HCT116 (cell line): ENCODE data around the gene ZNF652. TPM values are rescaled to one million over a fixed set of nuclear protein-coding genes. Genes with fewer than 3 reads are reported as not detected.

ENCODE experiments used
- ATAC-seq: fragments of 200-7000 bp; cut with Tn5 transposase; 2 replicates; pipeline ENCODE4 v1.9.1; 2020; ENCODE audit warnings: mild to moderate bottlenecking, moderate library complexity
- BruUV-seq: library from RNA; stranded (reverse); fragments of 400-500 nt; replicated peaks from 2 replicates; lab custom pipeline; 2021; lab: Mats Ljungman, UMichigan
- CTCF ChIA-PET: fragments of 300-600 bp; sonication (Branson Sonifier 250); formaldehyde crosslinking; loops from one replicate; lab custom pipeline; 2021; ENCODE audit warnings: antibody characterized with exemption; lab: Charles Lee
- POLR2A ChIA-PET: fragments of 300-600, 350-600 bp; sonication (Branson Sonifier 250); formaldehyde crosslinking; loops from one replicate; lab custom pipeline; 2021; ENCODE audit warnings: antibody characterized with exemption; lab: Charles Lee
- RAD21 ChIA-PET, 2 experiments: fragments of 300-600 bp; sonication (Branson Sonifier 250); formaldehyde crosslinking; loops; one replicate each; lab custom pipeline; 2023; ENCODE audit warnings: low total read pairs in 2 of 2; ENCODE audit not compliant: uncharacterized antibody in 2 of 2, unreplicated experiment in 2 of 2, low non-redundant PET in 1 of 2; lab: Charles Lee
- DNase-seq: peaks from one replicate; pipeline ENCODE4 v3.0.0-alpha.2; 2010; ENCODE audit warnings: low read depth, low spot score
- H2AFZ ChIP-seq: fragments of 200-600 bp; shearing (Covaris generic), sonication (generic); 2 replicates; pipeline ENCODE4 v1.6.1; 2017; ENCODE audit warnings: low read depth, mixed run types, mixed read lengths, antibody characterized with exemption, low read length; ENCODE audit not compliant: poor library complexity, severe bottlenecking
- H3K27ac ChIP-seq: 2 replicates; pipeline ENCODE4 v1.5.1; 2012; ENCODE audit warnings: low read depth, low read length
- H3K27me3 ChIP-seq: fragments of 200-600 bp; sonication (generic); 2 replicates; pipeline ENCODE4 v1.6.1; 2016; ENCODE audit warnings: mixed run types, low read length, mixed read lengths; ENCODE audit not compliant: insufficient read depth
- H3K36me3 ChIP-seq, 2 experiments: fragments of 200-500 bp in 1 of 2; fragments of 200-600 bp in 1 of 2; sonication (Bioruptor generic) in 1 of 2; sonication (generic) in 1 of 2; 2 replicates each; pipeline versions ENCODE4 v1.5.1 to v1.6.1; 2014 to 2016; ENCODE audit warnings: low read length in 2 of 2, inconsistent platforms in 1 of 2, mixed read lengths in 1 of 2, mixed run types in 1 of 2; ENCODE audit not compliant: insufficient read depth in 2 of 2, control insufficient read depth in 1 of 2
- H3K4me1 ChIP-seq, 2 experiments: fragments of 200-600 bp in 1 of 2; sonication (generic) in 1 of 2; 2 replicates each; pipeline versions ENCODE4 v1.5.1 to v1.6.1; 2012 to 2017; ENCODE audit warnings: low read length in 2 of 2, inconsistent platforms in 1 of 2, mild to moderate bottlenecking in 1 of 2, mixed read lengths in 1 of 2, mixed run types in 1 of 2, moderate library complexity in 1 of 2; ENCODE audit not compliant: insufficient read depth in 2 of 2, control insufficient read depth in 1 of 2
- H3K4me2 ChIP-seq: fragments of 200-600 bp; sonication (generic); 2 replicates; pipeline ENCODE4 v1.6.1; 2017; ENCODE audit warnings: mixed run types, low read length, mixed read lengths
- H3K4me3 ChIP-seq, 2 experiments: fragments of 200-600 bp in 1 of 2; sonication (generic) in 1 of 2; replicated peaks in 1 of 2; 2 replicates each; pipeline ENCODE4 v1.5.1; 2011 to 2016; ENCODE audit warnings: low read length in 2 of 2, control low read depth in 1 of 2, low read depth in 1 of 2, mild to moderate bottlenecking in 1 of 2, mixed read lengths in 1 of 2, mixed run types in 1 of 2
- H3K79me2 ChIP-seq: fragments of 200-600 bp; sonication (generic); 2 replicates; pipeline ENCODE4 v1.6.1; 2017; ENCODE audit warnings: mild to moderate bottlenecking, mixed run types, low read length, moderate library complexity, mixed read lengths; ENCODE audit not compliant: insufficient read depth
- H3K9ac ChIP-seq: fragments of 200-600 bp; sonication (generic); 2 replicates; pipeline ENCODE4 v1.6.1; 2016; ENCODE audit warnings: low read length, mixed read lengths
- H3K9me2 ChIP-seq: fragments of 200-600 bp; sonication (generic), shearing (Covaris generic); 2 replicates; pipeline ENCODE4 v1.6.1; 2017; ENCODE audit warnings: mixed run types, mild to moderate bottlenecking, moderate library complexity; ENCODE audit not compliant: insufficient read depth
- H3K9me3 ChIP-seq, 2 experiments: fragments of 200-500 bp in 1 of 2; fragments of 200-600 bp in 1 of 2; sonication (Bioruptor generic) in 1 of 2; sonication (generic) in 1 of 2; 2 replicates each; pipeline ENCODE4 v1.6.1; 2014 to 2017; ENCODE audit warnings: low read length in 2 of 2, mixed read lengths in 2 of 2, inconsistent platforms in 1 of 2, low read depth in 1 of 2, mild to moderate bottlenecking in 1 of 2, mixed run types in 1 of 2, moderate library complexity in 1 of 2; ENCODE audit not compliant: control insufficient read depth in 1 of 2, insufficient read depth in 1 of 2
- H4K20me1 ChIP-seq: fragments of 200-600 bp; sonication (generic), shearing (Covaris generic); 2 replicates; pipeline ENCODE4 v1.6.1; 2017; ENCODE audit warnings: mixed run types, mild to moderate bottlenecking, moderate library complexity; ENCODE audit not compliant: insufficient read depth
- CEBPB ChIP-seq: IDR thresholded peaks from 2 replicates; pipeline ENCODE4 v1.6.1; 2012; ENCODE audit warnings: low read depth
- EGR1 ChIP-seq: IDR thresholded peaks from 2 replicates; pipeline ENCODE4 v1.6.1; 2012; ENCODE audit warnings: low read depth
- EZH2phosphoT487 ChIP-seq: fragments of 200-600 bp; IDR thresholded peaks from 2 replicates; pipeline ENCODE4 v1.6.1; 2018; ENCODE audit warnings: antibody characterized with exemption, borderline replicate concordance
- FOSL1 ChIP-seq: IDR thresholded peaks from 2 replicates; pipeline ENCODE4 v1.6.1; 2012; ENCODE audit warnings: low read depth
- JUND ChIP-seq: IDR thresholded peaks from 2 replicates; pipeline ENCODE4 v1.6.1; 2012
- POLR2A ChIP-seq: IDR thresholded peaks from 2 replicates; pipeline ENCODE4 v1.7.0; 2011; ENCODE audit warnings: borderline replicate concordance; ENCODE audit not compliant: insufficient read depth, insufficient read length; ENCODE audit errors: extremely low read depth
- SIN3A ChIP-seq: IDR thresholded peaks from 2 replicates; pipeline ENCODE4 v1.6.1; 2012; ENCODE audit warnings: low read depth
- SRF ChIP-seq: IDR thresholded peaks from 2 replicates; pipeline ENCODE4 v1.6.1; 2012; ENCODE audit warnings: low read depth
- YY1 ChIP-seq: IDR thresholded peaks from 2 replicates; pipeline ENCODE4 v1.6.1; 2011; ENCODE audit warnings: low read length, low read depth, moderate library complexity, mild to moderate bottlenecking; ENCODE audit not compliant: insufficient replicate concordance; ENCODE audit errors: extremely low read depth
- ZFX ChIP-seq: fragments of 450-650 bp; IDR thresholded peaks from 2 replicates; pipeline ENCODE4 v1.6.1; 2017
- ZNF274 ChIP-seq: fragments of 200-500 bp; sonication (Bioruptor generic); IDR thresholded peaks from 2 replicates; pipeline ENCODE4 v1.6.1; 2014; ENCODE audit warnings: mild to moderate bottlenecking, low read depth, low read length, inconsistent platforms
- intact Hi-C: fragments of 100-400 bp; cut with micrococcal nuclease; formaldehyde crosslinking; loops from 2 replicates; pipeline ENCODE4 v1.10.0; 2022
- total RNA-seq: library from RNA; stranded (reverse); gene quantifications from one replicate; pipeline ENCODE4 v1.2.1, GENCODE V29; 2021; ENCODE audit not compliant: unreplicated experiment
- TF ChIP-seq, protein P1 (sequence below): IDR thresholded peaks from 2 replicates; pipeline ENCODE4 v1.6.1; 2012; ENCODE audit warnings: low read depth
- TF ChIP-seq, protein P2 (sequence below), 3 experiments: fragments of 200-600 bp in 1 of 3; sonication (generic) in 1 of 3; IDR thresholded peaks in 2 of 3; conservative IDR thresholded peaks in 1 of 3; 2 replicates each; pipeline ENCODE4 v1.5.1; 2012 to 2017; ENCODE audit warnings: low read depth in 2 of 3, low read length in 2 of 3, antibody characterized with exemption in 1 of 3, borderline replicate concordance in 1 of 3, control low read depth in 1 of 3, mild to moderate bottlenecking in 1 of 3, mixed read lengths in 1 of 3, mixed run types in 1 of 3, moderate library complexity in 1 of 3; ENCODE audit not compliant: insufficient read depth in 1 of 3
- TF ChIP-seq, protein P3 (sequence below): IDR thresholded peaks from 2 replicates; pipeline ENCODE4 v1.6.1; 2011; ENCODE audit warnings: mild to moderate bottlenecking, low read length, moderate library complexity; ENCODE audit not compliant: insufficient replicate concordance; ENCODE audit errors: extremely low read depth

Gene ZNF652
- total RNA-seq, 1 experiment from 2014 or later: 27.8 TPM

- TF ChIP-seq, protein P1, sequence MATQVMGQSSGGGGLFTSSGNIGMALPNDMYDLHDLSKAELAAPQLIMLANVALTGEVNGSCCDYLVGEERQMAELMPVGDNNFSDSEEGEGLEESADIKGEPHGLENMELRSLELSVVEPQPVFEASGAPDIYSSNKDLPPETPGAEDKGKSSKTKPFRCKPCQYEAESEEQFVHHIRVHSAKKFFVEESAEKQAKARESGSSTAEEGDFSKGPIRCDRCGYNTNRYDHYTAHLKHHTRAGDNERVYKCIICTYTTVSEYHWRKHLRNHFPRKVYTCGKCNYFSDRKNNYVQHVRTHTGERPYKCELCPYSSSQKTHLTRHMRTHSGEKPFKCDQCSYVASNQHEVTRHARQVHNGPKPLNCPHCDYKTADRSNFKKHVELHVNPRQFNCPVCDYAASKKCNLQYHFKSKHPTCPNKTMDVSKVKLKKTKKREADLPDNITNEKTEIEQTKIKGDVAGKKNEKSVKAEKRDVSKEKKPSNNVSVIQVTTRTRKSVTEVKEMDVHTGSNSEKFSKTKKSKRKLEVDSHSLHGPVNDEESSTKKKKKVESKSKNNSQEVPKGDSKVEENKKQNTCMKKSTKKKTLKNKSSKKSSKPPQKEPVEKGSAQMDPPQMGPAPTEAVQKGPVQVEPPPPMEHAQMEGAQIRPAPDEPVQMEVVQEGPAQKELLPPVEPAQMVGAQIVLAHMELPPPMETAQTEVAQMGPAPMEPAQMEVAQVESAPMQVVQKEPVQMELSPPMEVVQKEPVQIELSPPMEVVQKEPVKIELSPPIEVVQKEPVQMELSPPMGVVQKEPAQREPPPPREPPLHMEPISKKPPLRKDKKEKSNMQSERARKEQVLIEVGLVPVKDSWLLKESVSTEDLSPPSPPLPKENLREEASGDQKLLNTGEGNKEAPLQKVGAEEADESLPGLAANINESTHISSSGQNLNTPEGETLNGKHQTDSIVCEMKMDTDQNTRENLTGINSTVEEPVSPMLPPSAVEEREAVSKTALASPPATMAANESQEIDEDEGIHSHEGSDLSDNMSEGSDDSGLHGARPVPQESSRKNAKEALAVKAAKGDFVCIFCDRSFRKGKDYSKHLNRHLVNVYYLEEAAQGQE: no peak
- no peak for TF ChIP-seq SRF
Measured at GRCh38 chr17:49404906-49405305, 42.9 kb upstream of the ZNF652 start (continued).

- Histone ChIP-seq H3K27me3 (no peaks in the 10 kb centered on the region), H3K36me3 (peaks cover 58 to 64% of the 10 kb centered on the region in 2 experiments), H3K79me2 (peaks cover 20% of the 10 kb centered on the region; the same call in 1 of the 2 replicates), H2AFZ (no peak overlapping the region), H3K4me3 (no peak overlapping the region), H3K4me2 (no peak overlapping the region), H3K9me3 (no peaks in the 10 kb centered on the region), H3K27ac (no peak overlapping the region), H3K9me2 (no peaks in the 10 kb centered on the region), H3K4me1 (peaks cover 0 to 3% of the 10 kb centered on the region in 2 experiments; a peak in 3 of 4 replicates), H3K9ac (no peak overlapping the region), H4K20me1 (no peaks in the 10 kb centered on the region)
- DNase-seq (no peak), ATAC-seq (no peak)
- no TSS peak for BruUV-seq
- CTCF ChIA-PET: no interaction called here
- intact Hi-C loops: no loop called here
- POLR2A ChIA-PET: no interaction called here
- RAD21 ChIA-PET: no interaction called here
- TF ChIP-seq EZH2phosphoT487: no peak
- TF ChIP-seq EGR1: no peak
- no peak for TF ChIP-seq YY1
- no peak for TF ChIP-seq JUND
- TF ChIP-seq POLR2A: no peak
- TF ChIP-seq ZNF274: no peak
- TF ChIP-seq ZFX: no peak
- TF ChIP-seq, protein P1: no peak
- no peak for TF ChIP-seq SIN3A
- TF ChIP-seq FOSL1: no peak
- TF ChIP-seq, protein P2, sequence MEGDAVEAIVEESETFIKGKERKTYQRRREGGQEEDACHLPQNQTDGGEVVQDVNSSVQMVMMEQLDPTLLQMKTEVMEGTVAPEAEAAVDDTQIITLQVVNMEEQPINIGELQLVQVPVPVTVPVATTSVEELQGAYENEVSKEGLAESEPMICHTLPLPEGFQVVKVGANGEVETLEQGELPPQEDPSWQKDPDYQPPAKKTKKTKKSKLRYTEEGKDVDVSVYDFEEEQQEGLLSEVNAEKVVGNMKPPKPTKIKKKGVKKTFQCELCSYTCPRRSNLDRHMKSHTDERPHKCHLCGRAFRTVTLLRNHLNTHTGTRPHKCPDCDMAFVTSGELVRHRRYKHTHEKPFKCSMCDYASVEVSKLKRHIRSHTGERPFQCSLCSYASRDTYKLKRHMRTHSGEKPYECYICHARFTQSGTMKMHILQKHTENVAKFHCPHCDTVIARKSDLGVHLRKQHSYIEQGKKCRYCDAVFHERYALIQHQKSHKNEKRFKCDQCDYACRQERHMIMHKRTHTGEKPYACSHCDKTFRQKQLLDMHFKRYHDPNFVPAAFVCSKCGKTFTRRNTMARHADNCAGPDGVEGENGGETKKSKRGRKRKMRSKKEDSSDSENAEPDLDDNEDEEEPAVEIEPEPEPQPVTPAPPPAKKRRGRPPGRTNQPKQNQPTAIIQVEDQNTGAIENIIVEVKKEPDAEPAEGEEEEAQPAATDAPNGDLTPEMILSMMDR (IDR thresholded peaks at IDR 0.05 in 2 of 3, conservative IDR thresholded peaks at IDR 0.05 in 1 of 3; ENCODE audit: borderline replicate concordance in 1 of 3, insufficient read depth in 1 of 3, low read depth in 2 of 3, low read length in 2 of 3): no peak
- TF ChIP-seq, protein P3, sequence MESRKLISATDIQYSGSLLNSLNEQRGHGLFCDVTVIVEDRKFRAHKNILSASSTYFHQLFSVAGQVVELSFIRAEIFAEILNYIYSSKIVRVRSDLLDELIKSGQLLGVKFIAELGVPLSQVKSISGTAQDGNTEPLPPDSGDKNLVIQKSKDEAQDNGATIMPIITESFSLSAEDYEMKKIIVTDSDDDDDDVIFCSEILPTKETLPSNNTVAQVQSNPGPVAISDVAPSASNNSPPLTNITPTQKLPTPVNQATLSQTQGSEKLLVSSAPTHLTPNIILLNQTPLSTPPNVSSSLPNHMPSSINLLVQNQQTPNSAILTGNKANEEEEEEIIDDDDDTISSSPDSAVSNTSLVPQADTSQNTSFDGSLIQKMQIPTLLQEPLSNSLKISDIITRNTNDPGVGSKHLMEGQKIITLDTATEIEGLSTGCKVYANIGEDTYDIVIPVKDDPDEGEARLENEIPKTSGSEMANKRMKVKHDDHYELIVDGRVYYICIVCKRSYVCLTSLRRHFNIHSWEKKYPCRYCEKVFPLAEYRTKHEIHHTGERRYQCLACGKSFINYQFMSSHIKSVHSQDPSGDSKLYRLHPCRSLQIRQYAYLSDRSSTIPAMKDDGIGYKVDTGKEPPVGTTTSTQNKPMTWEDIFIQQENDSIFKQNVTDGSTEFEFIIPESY: no peak
- no peak for TF ChIP-seq SRF
- no peak for TF ChIP-seq CEBPB
Measured at GRCh38 chr17:49404361-49404760, 42.3 kb upstream of the ZNF652 start.
